Bronchial epithelial cell (primary cell): ENCODE results near the gene SHOC2. TPM values are rescaled to one million over a fixed set of nuclear protein-coding genes. Genes with fewer than 3 reads are reported as not detected.

Experiments
- DNase-seq: peaks from one replicate; pipeline ENCODE4 v3.0.0-alpha.2; 2010; ENCODE audit warnings: low read depth
- FAIRE-seq: peaks from 2 replicates; lab custom pipeline; 2011; peaks lifted over from hg19 to GRCh38; lab: Jason Lieb, UNC
- H3K27me3 ChIP-seq: 2 replicates; pipeline ENCODE4 v1.5.1; 2011; ENCODE audit warnings: low read length; ENCODE audit not compliant: control insufficient read depth, insufficient read depth
- H3K36me3 ChIP-seq: 2 replicates; pipeline ENCODE4 v1.5.1; 2011; ENCODE audit warnings: low read length; ENCODE audit not compliant: control insufficient read depth, insufficient read depth
- H3K4me3 ChIP-seq: 2 replicates; pipeline ENCODE4 v1.5.1; 2011; ENCODE audit warnings: mild to moderate bottlenecking, low read depth, low read length, control low read depth
- total RNA-seq: library from RNA; depleted of rRNA; stranded (reverse); fragments of >200 nt; gene quantifications from 2 replicates; pipeline ENCODE4 v1.2.1, GENCODE V29; 2014
- TF ChIP-seq, protein P1 (sequence below): IDR thresholded peaks from 2 replicates; pipeline ENCODE4 v1.5.1; 2011; ENCODE audit warnings: mild to moderate bottlenecking, moderate library complexity, low read length, control low read depth, inconsistent platforms; ENCODE audit not compliant: insufficient read depth, severe bottlenecking

SHOC2 gene
- total RNA-seq, 1 donor from 2014 or later = 30.3 TPM

DNA sequence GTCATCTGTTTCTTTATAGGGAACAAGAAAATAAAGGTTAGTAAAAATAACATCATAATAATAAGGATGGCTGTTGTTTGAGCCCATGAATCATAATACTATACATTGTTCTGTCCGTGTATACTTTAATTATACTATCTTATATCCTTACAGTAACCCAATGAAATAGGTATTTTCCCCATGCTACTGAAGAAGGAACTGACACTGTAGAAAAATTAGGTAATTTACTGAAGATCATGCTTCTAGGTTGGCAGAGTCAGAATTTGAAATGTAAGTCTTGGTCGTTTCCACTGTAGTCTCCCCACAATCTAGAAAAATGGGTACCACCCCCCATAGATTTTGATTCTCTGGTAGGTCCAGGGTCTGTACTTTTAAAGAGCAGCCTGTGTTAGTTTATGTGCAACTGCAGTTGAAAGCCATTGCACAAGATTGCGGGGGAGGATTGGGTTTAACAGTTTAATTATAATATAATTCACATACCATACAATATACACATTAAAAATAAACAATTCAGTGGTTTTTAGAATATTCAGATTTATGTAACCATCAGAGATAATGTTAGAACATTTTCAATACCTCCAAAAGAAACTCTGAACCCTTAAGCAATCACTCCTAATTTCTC is 47.7 kb downstream of the SHOC2 start:
- Histone ChIP-seq H3K36me3 (no peaks in the 10 kb centered on the region), H3K27me3 (no peaks in the 10 kb centered on the region), H3K4me3 (no peak overlapping the region)
- DNase-seq = no peak
- TF ChIP-seq, protein P1, sequence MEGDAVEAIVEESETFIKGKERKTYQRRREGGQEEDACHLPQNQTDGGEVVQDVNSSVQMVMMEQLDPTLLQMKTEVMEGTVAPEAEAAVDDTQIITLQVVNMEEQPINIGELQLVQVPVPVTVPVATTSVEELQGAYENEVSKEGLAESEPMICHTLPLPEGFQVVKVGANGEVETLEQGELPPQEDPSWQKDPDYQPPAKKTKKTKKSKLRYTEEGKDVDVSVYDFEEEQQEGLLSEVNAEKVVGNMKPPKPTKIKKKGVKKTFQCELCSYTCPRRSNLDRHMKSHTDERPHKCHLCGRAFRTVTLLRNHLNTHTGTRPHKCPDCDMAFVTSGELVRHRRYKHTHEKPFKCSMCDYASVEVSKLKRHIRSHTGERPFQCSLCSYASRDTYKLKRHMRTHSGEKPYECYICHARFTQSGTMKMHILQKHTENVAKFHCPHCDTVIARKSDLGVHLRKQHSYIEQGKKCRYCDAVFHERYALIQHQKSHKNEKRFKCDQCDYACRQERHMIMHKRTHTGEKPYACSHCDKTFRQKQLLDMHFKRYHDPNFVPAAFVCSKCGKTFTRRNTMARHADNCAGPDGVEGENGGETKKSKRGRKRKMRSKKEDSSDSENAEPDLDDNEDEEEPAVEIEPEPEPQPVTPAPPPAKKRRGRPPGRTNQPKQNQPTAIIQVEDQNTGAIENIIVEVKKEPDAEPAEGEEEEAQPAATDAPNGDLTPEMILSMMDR = no peak
- FAIRE-seq = no peak

DNA sequence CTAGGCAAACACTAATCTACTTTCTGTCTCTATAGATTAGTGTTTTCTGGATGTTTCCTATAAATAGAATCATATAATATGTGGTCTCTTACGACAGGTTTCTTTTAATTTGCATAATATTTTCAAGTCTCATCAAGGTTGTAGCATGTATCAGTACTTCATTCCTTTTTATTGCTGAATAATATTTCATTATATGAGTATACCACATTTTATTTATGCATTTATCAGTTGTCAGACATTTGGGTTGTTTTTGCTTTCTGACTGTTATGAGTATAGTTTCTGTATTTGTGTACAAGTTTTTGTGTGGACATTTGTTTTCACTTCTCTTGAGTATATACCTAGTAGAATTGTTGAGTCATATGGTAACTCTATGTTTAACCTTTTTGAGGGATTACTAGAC is 48.2 kb downstream of the SHOC2 start:
- Histone ChIP-seq H3K4me3 (no peak overlapping the region), H3K27me3 (no peaks in the 10 kb centered on the region), H3K36me3 (no peaks in the 10 kb centered on the region)
- TF ChIP-seq, protein P1 = no peak
- DNase-seq (no peak), FAIRE-seq (no peak)

DNA sequence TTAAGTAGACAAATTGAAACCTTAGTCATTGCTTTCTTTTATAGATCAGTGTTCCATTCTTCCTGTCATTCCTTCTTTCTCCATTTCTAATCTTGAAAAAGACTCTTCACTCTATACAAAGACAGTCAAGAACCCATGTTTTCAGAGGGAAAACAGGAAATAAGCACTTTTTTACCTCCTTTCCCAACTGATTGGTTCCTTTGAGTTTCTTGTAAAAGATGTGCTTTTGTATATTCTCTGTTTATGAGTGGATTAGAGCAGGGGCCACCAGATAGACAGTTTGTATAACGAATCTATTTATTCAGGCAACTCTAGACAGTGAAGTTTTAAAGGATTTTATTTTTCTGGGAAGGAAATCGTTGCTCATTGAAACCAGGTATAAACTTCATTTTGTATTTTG is 49.8 kb downstream of the SHOC2 start:
- DNase-seq (no peak), FAIRE-seq (no peak)
- TF ChIP-seq, protein P1 = no peak
- Histone ChIP-seq H3K36me3 (no peaks in the 10 kb centered on the region), H3K27me3 (no peaks in the 10 kb centered on the region), H3K4me3 (no peak overlapping the region)

DNA sequence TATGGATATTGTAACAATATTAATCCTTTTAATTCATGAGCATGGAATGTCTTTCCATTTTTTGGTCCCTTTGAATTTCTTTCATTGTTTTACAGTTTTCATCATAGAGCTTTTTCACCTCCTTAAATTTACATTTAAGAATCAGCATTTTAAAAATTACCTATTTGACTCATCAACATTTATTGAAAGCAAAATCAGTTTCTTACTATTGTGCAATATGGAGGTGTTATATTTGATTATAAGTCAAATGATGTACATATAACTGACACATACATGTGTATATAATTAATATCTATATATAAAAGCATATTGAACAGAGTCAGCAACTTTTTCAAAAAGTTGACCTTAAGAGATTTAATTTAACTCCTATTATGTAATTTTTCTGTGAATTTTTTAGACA is 52.2 kb downstream of the SHOC2 start:
- Histone ChIP-seq H3K27me3 (no peaks in the 10 kb centered on the region), H3K36me3 (no peaks in the 10 kb centered on the region), H3K4me3 (no peak overlapping the region)
- FAIRE-seq = no peak
- TF ChIP-seq, protein P1 = no peak
- no peak for DNase-seq

DNA sequence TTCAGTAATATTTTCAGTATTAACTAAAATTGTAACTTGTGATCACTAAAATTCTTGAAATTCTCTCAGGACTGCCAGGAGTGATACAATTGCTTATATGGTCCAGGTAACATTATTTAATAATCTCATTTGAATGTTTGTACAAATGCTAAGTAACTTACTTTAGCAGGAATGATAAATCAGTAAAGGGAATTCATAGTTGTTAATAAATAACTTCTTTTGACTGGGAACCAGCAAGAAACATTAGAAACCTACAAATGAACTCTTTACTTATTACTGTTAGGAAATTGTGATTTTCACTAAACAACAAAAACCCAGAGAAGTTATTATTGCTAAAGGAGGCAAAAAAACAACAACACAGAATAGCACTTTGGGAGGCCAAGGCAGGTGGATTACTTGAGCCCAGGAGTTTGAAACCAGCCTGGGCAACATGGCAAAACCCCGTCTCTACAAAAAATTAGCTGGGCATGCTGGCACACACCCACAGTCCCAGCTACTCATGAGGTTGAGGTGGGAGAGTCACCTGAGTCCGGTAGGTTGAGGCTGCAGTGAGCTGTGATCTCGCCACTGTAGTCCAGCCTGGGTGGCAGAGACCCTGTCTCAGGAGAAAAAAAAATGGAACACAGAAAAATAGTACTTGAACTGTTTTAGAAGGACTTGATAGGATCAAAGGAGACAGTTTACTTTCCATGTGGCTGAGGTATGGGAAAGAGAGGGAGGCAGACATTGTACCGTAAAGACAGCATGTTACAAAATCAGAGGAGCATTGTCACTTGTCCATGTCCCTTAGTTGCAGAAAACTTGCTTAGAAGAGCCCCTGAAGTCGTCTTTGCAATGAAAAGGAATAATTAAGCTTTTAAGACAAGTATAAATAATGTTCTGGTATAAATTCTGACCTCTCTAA is 53.1 kb downstream of the SHOC2 start:
- no peak for DNase-seq
- Histone ChIP-seq H3K27me3 (no peaks in the 10 kb centered on the region), H3K4me3 (no peak overlapping the region), H3K36me3 (no peaks in the 10 kb centered on the region)
- TF ChIP-seq, protein P1 = no peak
- no peak for FAIRE-seq
